GM12801 (cell line): ENCODE measurements around the gene OCRL.

Experiments used
- TF ChIP-seq, protein P1 (sequence below): IDR thresholded peaks from one replicate; pipeline ENCODE4 v1.5.1; 2011; ENCODE audit warnings: control low read depth; ENCODE audit not compliant: insufficient read length; ENCODE audit errors: extremely low read depth

The OCRL gene

DNA sequence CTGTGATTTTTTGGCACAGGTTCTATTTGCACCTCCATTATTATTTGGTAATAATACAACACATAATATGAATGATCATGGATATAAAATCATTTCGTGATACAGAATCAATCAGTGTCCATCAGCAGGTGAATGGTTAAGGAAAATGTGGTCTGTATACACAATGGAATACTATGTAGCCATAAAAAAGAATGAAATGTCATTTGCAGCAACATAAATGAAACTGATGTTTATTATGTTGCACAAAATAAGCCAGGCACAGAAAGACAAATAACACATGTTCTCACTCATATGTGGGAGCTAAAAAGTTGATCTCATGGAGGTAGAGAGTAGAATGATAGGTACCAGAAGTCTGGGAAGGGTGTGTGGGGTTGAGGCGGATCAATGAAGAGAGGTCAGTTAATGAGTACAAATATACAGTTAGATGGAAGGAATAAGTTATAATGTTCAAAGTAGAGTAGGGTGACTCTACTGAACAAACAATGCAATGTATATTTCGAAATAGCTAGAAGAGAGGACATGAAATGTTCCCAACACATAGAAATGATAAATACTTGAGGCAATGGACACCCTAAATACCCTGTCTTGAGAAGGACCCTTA, 15.7 kb upstream of the OCRL start:
- TF ChIP-seq, protein P1, sequence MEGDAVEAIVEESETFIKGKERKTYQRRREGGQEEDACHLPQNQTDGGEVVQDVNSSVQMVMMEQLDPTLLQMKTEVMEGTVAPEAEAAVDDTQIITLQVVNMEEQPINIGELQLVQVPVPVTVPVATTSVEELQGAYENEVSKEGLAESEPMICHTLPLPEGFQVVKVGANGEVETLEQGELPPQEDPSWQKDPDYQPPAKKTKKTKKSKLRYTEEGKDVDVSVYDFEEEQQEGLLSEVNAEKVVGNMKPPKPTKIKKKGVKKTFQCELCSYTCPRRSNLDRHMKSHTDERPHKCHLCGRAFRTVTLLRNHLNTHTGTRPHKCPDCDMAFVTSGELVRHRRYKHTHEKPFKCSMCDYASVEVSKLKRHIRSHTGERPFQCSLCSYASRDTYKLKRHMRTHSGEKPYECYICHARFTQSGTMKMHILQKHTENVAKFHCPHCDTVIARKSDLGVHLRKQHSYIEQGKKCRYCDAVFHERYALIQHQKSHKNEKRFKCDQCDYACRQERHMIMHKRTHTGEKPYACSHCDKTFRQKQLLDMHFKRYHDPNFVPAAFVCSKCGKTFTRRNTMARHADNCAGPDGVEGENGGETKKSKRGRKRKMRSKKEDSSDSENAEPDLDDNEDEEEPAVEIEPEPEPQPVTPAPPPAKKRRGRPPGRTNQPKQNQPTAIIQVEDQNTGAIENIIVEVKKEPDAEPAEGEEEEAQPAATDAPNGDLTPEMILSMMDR = no peak

DNA sequence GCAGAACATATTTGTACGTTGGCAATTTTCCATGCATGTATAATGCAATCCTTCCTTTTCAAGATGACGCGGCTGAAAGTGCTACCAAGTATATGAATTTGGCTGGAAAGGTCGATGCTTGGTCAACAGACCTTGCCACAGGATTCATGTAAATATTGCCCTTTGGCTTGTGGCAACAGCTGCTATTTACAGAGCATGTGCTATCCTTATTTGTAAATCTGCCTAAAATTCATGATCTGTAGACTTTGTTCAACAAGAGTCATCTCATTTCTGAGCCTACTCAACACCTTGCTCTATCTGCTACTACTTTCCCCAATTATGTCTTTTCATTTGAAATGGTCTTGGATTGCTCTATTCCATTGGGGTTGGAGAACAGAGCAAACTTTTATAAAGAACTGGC, 14.9 kb upstream of the OCRL start:
- TF ChIP-seq, protein P1 = no peak

DNA sequence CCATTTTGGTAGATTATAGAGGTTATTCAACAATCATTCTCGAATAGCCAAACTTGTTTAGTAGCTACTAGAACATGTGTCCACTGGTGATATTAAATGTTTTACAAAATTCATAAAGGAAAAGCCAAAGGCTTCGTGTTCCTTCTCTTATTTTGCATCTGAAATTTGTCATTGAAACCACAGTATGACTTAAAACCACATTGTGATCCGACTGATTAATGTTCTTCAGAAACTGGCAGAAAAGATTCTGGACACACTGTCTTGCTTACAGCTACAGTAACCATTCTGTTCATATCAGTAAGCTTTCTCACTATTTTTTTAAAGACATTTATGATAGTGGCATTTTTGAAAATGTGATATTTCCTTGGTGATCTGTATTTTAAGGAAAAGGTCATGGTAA, 14.2 kb upstream of the OCRL start:
- TF ChIP-seq, protein P1 = no peak

DNA sequence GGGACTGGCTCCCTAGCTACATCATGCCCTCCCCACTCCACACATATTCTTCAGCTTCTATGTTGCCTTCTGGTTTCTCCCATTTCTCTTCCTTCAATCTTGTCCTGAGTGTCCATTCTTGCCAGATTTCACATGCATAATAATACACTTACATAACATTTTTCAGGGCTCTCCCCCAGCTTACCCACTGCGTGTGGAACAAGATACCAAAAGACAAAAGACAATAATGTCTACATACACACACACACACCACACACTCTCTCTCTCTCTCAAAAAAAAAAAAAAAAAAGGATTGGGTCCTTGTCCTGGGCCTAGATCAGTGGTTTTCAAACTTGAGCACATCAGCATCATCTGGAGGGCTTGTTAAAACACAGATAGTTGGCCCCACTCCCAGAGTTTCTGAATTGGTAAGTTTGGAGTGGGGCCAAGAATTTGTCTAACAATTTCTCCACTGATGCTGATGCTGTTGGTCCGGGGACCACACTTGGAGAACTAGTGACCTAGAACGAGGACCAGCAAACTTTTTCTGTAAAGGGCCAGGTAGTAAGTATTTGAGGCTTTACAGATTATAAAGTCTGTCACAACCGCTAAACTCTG, 10.3 kb upstream of the OCRL start:
- TF ChIP-seq, protein P1 = no peak

DNA sequence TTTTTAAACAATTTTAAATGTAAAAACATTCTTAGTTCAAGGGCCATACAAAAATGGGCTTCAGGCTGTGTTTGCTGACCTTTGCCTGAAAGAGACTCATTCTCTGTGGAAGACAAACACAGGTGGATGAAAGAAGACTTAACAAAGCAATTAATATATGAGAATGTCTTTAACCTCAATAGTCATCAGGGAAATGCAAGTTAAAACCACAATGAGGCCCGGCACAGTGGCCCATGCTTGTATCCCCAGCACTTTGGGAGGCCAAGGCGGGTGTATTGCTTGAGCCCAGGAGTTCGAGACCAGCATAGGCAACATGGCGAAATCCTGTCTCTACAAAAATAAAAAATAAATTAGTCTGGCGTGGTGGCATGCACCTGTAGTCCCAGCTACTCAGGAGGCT, 9.6 kb upstream of the OCRL start:
- TF ChIP-seq, protein P1 = no peak

DNA sequence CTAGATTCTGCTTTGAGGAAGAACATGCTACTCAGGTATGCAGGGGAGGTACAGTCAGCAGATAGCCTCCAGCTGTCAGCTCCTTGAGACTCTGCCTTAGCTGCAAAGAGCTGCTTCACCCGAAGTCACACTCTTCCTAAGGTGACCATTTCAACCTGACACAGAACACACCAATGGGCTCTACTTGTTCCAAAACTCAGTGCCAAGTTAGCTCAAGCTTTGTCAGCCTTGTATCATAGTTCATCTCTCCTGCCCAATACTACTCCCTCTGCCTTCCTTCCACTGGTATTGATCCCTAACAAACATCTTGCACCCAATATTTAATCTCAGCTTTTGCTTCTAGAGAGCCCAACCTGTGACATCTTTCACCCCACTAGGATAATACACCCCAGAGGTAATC, 8.9 kb upstream of the OCRL start:
- TF ChIP-seq, protein P1 = no peak

DNA sequence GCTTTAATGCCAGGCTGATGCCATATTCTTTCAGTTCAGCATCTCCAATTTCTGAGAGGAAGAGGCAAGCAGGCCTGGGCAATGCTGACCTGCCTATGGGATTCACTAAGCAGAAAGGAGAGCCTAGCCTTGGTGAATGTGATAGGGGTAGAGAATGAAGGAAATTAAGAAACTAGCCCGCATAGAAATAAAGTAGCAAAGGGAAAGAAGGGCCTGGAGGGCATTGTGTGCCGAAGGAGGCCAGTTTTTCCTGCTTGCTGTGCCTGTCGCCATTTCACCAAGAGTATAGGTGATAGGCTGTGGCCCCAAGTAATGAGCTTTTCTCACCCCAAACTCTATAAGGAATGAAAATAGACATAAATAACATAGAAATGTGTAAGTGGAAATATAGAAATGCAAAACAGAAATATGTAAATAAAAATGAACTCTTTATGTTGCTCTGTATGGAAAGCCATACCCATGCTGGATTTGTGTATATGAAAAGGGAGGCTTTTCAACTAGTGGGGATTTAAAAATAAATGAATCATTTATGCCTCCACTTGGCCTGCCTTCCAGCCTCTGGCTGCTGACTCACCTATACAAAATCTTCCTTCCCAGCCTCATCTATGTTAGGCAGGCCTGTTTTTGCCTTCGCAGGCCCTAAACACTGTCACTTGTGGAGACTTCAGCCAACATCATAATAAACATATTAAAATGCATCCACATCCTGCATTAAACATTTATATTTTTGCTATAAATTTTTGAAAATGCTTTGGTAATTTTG, 5.1 kb upstream of the OCRL start:
- TF ChIP-seq, protein P1 = no peak
